Neutrophil (primary cell): ENCODE data around the gene NCCRP1.

Experiments
- H3K27ac ChIP-seq: fragments of 200-600 bp; sonication (generic); 2 replicates; pipeline ENCODE4 v1.5.1; 2016; ENCODE audit warnings: mild to moderate bottlenecking, moderate library complexity
- H3K27me3 ChIP-seq: fragments of 200-600 bp; sonication (generic); 2 replicates; pipeline ENCODE4 v1.6.0; 2016; ENCODE audit warnings: mild to moderate bottlenecking
- H3K36me3 ChIP-seq: fragments of 200-600 bp; sonication (generic); 2 replicates; pipeline ENCODE4 v1.5.1; 2017
- H3K4me1 ChIP-seq, 2 experiments: fragments of 200-600 bp in 1 of 2; sonication (generic) in 1 of 2; 1 replicate in 1 of 2; 2 replicates in 1 of 2; pipeline versions ENCODE4 v1.5.1 to v1.6.1; 2013 to 2016; ENCODE audit warnings: low read depth in 1 of 2, low read length in 1 of 2, mild to moderate bottlenecking in 1 of 2, moderate library complexity in 1 of 2; ENCODE audit not compliant: control insufficient read depth in 1 of 2, insufficient read depth in 1 of 2
- H3K4me3 ChIP-seq, 2 experiments: fragments of 200-600 bp in 1 of 2; sonication (generic) in 1 of 2; 1 replicate in 1 of 2; 2 replicates in 1 of 2; pipeline ENCODE4 v1.5.1; 2013 to 2016; ENCODE audit warnings: low read depth in 1 of 2, low read length in 1 of 2, mild to moderate bottlenecking in 1 of 2, moderate library complexity in 1 of 2
- H3K9me3 ChIP-seq: fragments of 200-600 bp; sonication (generic); 2 replicates; pipeline ENCODE4 v1.5.1; 2016
- TF ChIP-seq, protein P1 (sequence below): fragments of 200-600 bp; sonication (generic); IDR thresholded peaks from 2 replicates; pipeline ENCODE4 v1.5.1; 2016; ENCODE audit warnings: antibody characterized with exemption

Gene NCCRP1

DNA sequence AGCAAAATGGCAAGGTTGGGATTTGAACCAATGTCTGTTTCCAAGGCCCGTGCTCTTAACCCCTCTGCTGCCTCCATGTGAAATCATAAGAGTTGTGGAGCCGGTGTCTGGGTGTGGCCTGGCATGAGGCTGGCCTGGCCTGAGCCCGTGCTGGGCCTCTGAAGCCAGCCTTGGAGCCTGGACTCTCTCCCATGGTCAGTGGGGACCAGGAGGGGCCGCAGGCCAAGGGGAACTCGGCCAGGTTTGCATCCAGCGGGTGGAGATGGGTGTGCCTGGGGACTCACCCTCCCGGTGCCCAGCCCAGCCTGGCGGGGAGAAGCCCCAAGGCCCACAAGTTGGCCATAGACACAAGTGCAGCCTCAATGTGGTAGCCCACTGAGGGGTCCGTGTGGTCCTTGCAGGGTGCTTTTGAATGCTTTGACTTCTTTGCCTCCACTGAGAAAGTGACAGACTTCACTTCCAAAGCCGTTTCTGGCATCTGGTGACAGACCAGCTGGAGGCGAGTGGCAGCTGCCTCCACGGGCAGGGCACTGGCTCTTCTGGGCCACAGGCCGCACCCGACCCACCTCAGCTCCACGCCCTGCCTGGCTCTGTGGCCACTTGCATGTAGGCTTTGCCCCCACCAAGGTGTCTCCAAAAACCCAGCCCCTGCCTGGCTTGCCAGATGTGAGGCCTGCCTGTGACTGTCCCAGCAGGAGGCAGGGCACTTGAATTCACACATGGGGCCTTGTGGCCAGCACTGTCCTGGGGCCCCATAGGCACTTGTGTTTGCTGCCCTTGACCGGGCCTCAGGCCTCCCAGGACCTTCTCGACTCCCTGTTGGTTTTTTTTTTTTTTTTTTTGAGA lies 26.2 kb upstream of the NCCRP1 start:
- TF ChIP-seq, protein P1, sequence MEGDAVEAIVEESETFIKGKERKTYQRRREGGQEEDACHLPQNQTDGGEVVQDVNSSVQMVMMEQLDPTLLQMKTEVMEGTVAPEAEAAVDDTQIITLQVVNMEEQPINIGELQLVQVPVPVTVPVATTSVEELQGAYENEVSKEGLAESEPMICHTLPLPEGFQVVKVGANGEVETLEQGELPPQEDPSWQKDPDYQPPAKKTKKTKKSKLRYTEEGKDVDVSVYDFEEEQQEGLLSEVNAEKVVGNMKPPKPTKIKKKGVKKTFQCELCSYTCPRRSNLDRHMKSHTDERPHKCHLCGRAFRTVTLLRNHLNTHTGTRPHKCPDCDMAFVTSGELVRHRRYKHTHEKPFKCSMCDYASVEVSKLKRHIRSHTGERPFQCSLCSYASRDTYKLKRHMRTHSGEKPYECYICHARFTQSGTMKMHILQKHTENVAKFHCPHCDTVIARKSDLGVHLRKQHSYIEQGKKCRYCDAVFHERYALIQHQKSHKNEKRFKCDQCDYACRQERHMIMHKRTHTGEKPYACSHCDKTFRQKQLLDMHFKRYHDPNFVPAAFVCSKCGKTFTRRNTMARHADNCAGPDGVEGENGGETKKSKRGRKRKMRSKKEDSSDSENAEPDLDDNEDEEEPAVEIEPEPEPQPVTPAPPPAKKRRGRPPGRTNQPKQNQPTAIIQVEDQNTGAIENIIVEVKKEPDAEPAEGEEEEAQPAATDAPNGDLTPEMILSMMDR = no peak
- H3K36me3 ChIP-seq = peaks cover 57% of the 10 kb centered on the region
- no peak overlapping the region for H3K27ac ChIP-seq

DNA sequence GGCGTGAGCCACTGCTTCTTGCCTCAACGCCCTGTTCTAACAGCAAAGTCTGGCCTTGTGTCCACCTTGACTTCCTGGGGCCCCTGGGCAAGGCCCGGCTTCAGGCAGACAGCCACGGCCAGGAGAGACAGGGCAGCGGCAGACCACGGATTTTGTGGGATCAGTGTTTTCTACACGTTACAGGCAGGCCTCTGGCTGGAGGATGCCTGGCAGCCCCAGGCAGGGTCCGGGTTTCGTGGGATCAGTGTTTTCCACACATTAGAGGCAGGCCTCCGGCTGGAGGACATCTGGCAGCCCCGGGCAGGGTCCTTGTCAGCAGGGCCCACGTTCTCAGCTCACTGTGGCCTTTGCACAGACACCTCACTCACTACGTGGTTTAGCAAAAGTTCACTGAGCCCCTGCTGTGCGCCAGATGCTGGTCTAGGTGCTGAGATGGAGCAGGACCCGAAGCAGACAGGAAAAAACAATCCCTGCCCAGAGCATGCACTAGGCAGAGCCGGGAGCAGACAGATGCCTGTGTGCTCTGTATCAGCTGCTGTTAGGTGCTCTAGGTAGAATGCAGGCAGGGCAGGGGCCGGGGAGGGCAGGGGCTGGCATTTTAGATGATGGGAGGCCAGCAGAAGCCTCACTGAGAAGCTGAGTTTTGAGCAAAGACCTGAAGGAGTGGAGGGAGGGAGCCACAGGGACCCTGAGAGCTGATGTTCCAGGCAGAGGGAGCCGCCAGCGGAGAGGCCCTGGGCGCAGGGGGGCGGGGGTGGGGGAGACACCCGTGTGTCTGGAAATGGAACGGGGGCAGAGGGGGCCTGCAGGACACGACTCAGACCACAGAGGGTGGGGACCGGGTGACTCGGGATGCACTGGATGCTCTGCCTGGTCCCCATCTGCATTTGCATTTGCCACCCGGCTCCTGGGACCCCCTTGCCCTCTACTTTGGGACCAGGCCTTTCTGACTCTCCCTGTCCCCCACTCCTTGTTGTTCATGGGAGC lies 25.0 kb upstream of the NCCRP1 start:
- H3K9me3 ChIP-seq = no peaks in the 10 kb centered on the region
- H3K36me3 ChIP-seq = peaks cover 68% of the 10 kb centered on the region
- no peaks in the 10 kb centered on the region for H3K27me3 ChIP-seq
- H3K4me1 ChIP-seq = no peaks in the 10 kb centered on the region
- no peak overlapping the region for H3K4me3 ChIP-seq
- H3K27ac ChIP-seq = no peak overlapping the region
- TF ChIP-seq, protein P1 = no peak

More for the DNA sequence above, 26.2 kb upstream of the NCCRP1 start:
- Histone ChIP-seq H3K27me3 (no peaks in the 10 kb centered on the region), H3K4me1 (no peaks in the 10 kb centered on the region), H3K4me3 (no peak overlapping the region), H3K9me3 (no peaks in the 10 kb centered on the region)

DNA sequence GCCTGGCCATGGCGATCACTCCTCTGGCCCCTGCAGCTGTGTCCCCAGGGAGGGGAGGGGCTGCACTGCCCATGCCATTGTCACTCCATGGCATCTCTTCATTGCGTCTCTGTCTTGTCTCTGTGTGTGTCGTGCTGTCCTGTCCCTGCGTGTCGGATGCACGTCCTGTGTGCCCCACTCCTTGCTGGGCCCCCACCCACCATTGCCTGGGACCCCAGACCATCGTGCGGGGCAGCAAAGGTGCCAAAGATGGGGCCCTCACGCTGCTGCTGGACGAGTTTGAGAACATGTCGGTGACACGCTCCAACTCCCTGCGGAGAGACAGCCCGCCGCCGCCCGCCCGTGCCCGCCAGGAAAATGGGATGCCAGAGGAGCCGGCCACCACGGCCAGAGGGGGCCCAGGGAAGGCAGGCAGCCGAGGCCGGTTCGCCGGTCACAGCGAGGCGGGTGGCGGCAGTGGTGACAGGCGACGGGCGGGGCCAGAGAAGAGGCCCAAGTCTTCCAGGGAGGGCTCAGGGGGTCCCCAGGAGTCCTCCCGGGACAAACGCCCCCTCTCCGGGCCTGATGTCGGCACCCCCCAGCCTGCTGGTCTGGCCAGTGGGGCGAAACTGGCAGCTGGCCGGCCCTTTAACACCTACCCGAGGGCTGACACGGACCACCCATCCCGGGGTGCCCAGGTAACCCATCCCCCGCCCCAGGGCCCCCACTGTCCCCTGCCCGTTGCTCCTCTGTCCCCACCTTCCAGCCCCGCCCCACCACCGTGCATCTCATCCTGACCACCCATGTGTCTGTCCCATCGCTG lies 23.9 kb upstream of the NCCRP1 start:
- Histone ChIP-seq H3K4me1 (no peaks in the 10 kb centered on the region), H3K4me3 (no peak overlapping the region), H3K27me3 (no peaks in the 10 kb centered on the region), H3K9me3 (no peaks in the 10 kb centered on the region), H3K27ac (no peak overlapping the region), H3K36me3 (peaks cover 80% of the 10 kb centered on the region)
- TF ChIP-seq, protein P1 = no peak

DNA sequence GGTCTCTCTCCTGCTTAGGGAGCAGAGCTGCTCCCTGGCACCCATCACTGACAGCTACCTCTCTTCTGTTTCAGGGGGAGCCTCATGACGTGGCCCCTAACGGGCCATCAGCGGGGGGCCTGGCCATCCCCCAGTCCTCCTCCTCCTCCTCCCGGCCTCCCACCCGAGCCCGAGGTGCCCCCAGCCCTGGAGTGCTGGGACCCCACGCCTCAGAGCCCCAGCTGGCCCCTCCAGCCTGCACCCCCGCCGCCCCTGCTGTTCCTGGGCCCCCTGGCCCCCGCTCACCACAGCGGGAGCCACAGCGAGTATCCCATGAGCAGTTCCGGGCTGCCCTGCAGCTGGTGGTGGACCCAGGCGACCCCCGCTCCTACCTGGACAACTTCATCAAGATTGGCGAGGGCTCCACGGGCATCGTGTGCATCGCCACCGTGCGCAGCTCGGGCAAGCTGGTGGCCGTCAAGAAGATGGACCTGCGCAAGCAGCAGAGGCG lies 23.2 kb upstream of the NCCRP1 start:
- Histone ChIP-seq H3K27ac (no peak overlapping the region), H3K4me3 (no peak overlapping the region), H3K4me1 (no peaks in the 10 kb centered on the region), H3K36me3 (peaks cover 86% of the 10 kb centered on the region), H3K27me3 (no peaks in the 10 kb centered on the region), H3K9me3 (no peaks in the 10 kb centered on the region)
- TF ChIP-seq, protein P1 = no peak

DNA sequence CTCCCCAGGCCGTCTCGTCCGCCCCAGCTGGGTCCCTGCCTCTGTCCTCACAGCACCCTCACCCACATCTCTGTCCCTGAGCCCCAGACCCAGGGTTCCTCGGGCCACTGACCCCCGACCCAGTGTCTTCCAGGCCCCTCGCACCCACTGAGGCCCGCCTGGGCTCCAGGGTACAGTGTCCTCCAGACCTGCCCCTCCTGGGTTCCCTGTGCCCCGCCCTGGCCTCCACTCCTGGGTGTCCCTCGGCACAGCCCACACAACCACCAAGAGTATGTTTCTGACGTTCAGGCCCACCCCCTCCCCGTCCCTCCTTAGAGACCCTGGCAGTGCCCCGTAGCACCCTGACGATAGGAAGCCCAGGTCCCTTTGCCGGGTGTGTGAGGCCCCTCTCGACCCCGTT lies 22.6 kb upstream of the NCCRP1 start:
- Histone ChIP-seq H3K27me3 (no peaks in the 10 kb centered on the region), H3K4me3 (no peak overlapping the region), H3K4me1 (no peaks in the 10 kb centered on the region), H3K27ac (no peak overlapping the region), H3K36me3 (peaks cover 92% of the 10 kb centered on the region), H3K9me3 (no peaks in the 10 kb centered on the region)
- TF ChIP-seq, protein P1 = no peak
